Caco-2 (cell line): ENCODE results near the gene LRRFIP1. TPM values are rescaled to one million over a fixed set of nuclear protein-coding genes. Genes with fewer than 3 reads are reported as not detected.
A peak's percentile ranks its signal among the peaks of the same experiment; 100 is the strongest.

Experiments
- BruUV-seq: library from RNA; stranded (reverse); fragments of 400-500 nt; replicated peaks from 2 replicates; lab custom pipeline; 2021; lab: Mats Ljungman, UMichigan
- CTCF ChIA-PET: fragments of 300-600 bp; sonication (Branson Sonifier 250); formaldehyde crosslinking; loops from one replicate; lab custom pipeline; 2022; ENCODE audit warnings: antibody characterized with exemption; lab: Charles Lee
- POLR2A ChIA-PET: fragments of 300-600 bp; sonication (Branson Sonifier 250); formaldehyde crosslinking; loops from one replicate; lab custom pipeline; 2022; ENCODE audit warnings: antibody characterized with exemption; lab: Charles Lee
- DNase-seq, 2 experiments: peaks; one replicate each; pipeline versions ENCODE4 v3.0.0 to v3.0.0-alpha.2; 2020 to 2022
- H3K27me3 ChIP-seq: replicated peaks from 2 replicates; pipeline ENCODE4 v1.6.0; 2011; ENCODE audit warnings: low read length; ENCODE audit not compliant: control insufficient read depth, insufficient read depth
- H3K36me3 ChIP-seq: 2 replicates; pipeline ENCODE4 v1.5.1; 2011; ENCODE audit warnings: low read length; ENCODE audit not compliant: control insufficient read depth, insufficient read depth
- H3K4me1 ChIP-seq: fragments of 250-450 bp; sonication (Bioruptor Pico); 2 replicates; pipeline ENCODE4 v1.5.1; 2020; ENCODE audit warnings: mild to moderate bottlenecking
- H3K4me3 ChIP-seq: 2 replicates; pipeline ENCODE4 v1.5.1; 2011; ENCODE audit warnings: low read depth, mild to moderate bottlenecking, control low read depth, low read length
- H3K9me3 ChIP-seq: fragments of 250-450 bp; sonication (Bioruptor Pico); 2 replicates; pipeline ENCODE4 v1.5.1; 2020; ENCODE audit warnings: mild to moderate bottlenecking, moderate library complexity
- H3K27ac Mint-ChIP-seq: one replicate; pipeline ENCODE4 v1.8.0; 2022; ENCODE audit warnings: mixed read lengths; ENCODE audit not compliant: unreplicated experiment
- H3K27me3 Mint-ChIP-seq: one replicate; pipeline ENCODE4 v1.8.0; 2022; ENCODE audit warnings: mixed read lengths; ENCODE audit not compliant: insufficient read depth, unreplicated experiment
- H3K36me3 Mint-ChIP-seq: one replicate; pipeline ENCODE4 v1.8.0; 2022; ENCODE audit warnings: mild to moderate bottlenecking, mixed read lengths; ENCODE audit not compliant: insufficient read depth, unreplicated experiment
- H3K4me1 Mint-ChIP-seq: one replicate; pipeline ENCODE4 v1.8.0; 2022; ENCODE audit warnings: low read depth, mixed read lengths; ENCODE audit not compliant: unreplicated experiment
- H3K4me3 Mint-ChIP-seq: one replicate; pipeline ENCODE4 v1.8.0; 2022; ENCODE audit warnings: mild to moderate bottlenecking, moderate library complexity, mixed read lengths; ENCODE audit not compliant: unreplicated experiment
- H3K9me3 Mint-ChIP-seq: one replicate; pipeline ENCODE4 v1.8.0; 2022; ENCODE audit warnings: mixed read lengths; ENCODE audit not compliant: unreplicated experiment
- CTCF ChIP-seq, 2 experiments: fragments of 200-600 bp in 1 of 2; IDR thresholded peaks; 1 replicate in 1 of 2; 2 replicates in 1 of 2; pipeline versions ENCODE4 v1.5.1 to v1.8.0; 2011 to 2022; ENCODE audit warnings: antibody characterized with exemption in 1 of 2, control low read depth in 1 of 2, inconsistent platforms in 1 of 2, low read depth in 1 of 2, low read length in 1 of 2, mild to moderate bottlenecking in 1 of 2, moderate library complexity in 1 of 2; ENCODE audit not compliant: insufficient read depth in 1 of 2, severe bottlenecking in 1 of 2, unreplicated experiment in 1 of 2
- intact Hi-C: fragments of 100-400 bp; cut with micrococcal nuclease; formaldehyde crosslinking; loops from one replicate; pipeline ENCODE4 v1.10.0; 2022; ENCODE audit not compliant: unreplicated experiment
- total RNA-seq: library from RNA; stranded (reverse); gene quantifications from 2 replicates; pipeline ENCODE4 v1.2.3, GENCODE V29; 2022

Gene LRRFIP1
- total RNA-seq, 1 experiment from 2014 or later: 37.1 TPM

GRCh38 chr2:237603049-237603717 lies 24.2 kb upstream of the LRRFIP1 start:
- intact Hi-C loops: no loop called here
- ChIA-PET CTCF (interaction anchor here (0.5 kb wide), 1 partner anchor 8 kb away, joined by 3 read pairs; no protein-coding TSS in a partner anchor), POLR2A (no interaction called here)
- Mint-ChIP-seq H3K27me3 (no peaks in the 10 kb centered on the region), H3K36me3 (no peaks in the 10 kb centered on the region), H3K27ac (peak overlapping the region; percentile 85), H3K9me3 (no peaks in the 10 kb centered on the region), H3K4me3 (no peak overlapping the region), H3K4me1 (peaks cover 16% of the 10 kb centered on the region)
- DNase-seq: no peak
- TF ChIP-seq CTCF (IDR thresholded peaks at IDR 0.05; ENCODE audit: insufficient read depth in 1 of 2, low read depth in 1 of 2, low read length in 1 of 2, severe bottlenecking in 1 of 2, unreplicated experiment in 1 of 2): no peak
- Histone ChIP-seq H3K27me3 (no peaks in the 10 kb centered on the region), H3K9me3 (no peaks in the 10 kb centered on the region), H3K4me1 (peaks cover 42% of the 10 kb centered on the region), H3K36me3 (no peaks in the 10 kb centered on the region), H3K4me3 (no peak overlapping the region)
- BruUV-seq: no TSS peak

GRCh38 chr2:237603718-237604362 lies 23.5 kb upstream of the LRRFIP1 start:
- H3K27ac Mint-ChIP-seq: no peak overlapping the region
- peaks cover 15% of the 10 kb centered on the region for H3K4me1 Mint-ChIP-seq
- no peaks in the 10 kb centered on the region for H3K36me3 Mint-ChIP-seq
- H3K27me3 Mint-ChIP-seq: no peaks in the 10 kb centered on the region
- POLR2A ChIA-PET: interaction anchor here (0.7 kb wide), 1 partner anchor 11 kb away, joined by 7 read pairs; no protein-coding TSS in a partner anchor
- no peak for TF ChIP-seq CTCF (IDR thresholded peaks at IDR 0.05; ENCODE audit: insufficient read depth in 1 of 2, low read depth in 1 of 2, low read length in 1 of 2, severe bottlenecking in 1 of 2, unreplicated experiment in 1 of 2)
- DNase-seq: no peak
- BruUV-seq: no TSS peak
- no peaks in the 10 kb centered on the region for H3K27me3 ChIP-seq
- no peak overlapping the region for H3K4me3 ChIP-seq
- no peaks in the 10 kb centered on the region for H3K36me3 ChIP-seq
- H3K4me1 ChIP-seq: peaks cover 42% of the 10 kb centered on the region
- H3K9me3 Mint-ChIP-seq: no peaks in the 10 kb centered on the region
- no peak overlapping the region for H3K4me3 Mint-ChIP-seq
- H3K9me3 ChIP-seq: no peaks in the 10 kb centered on the region
- CTCF ChIA-PET: interaction anchor here (0.6 kb wide), 1 partner anchor 137 kb away, joined by 3 read pairs; no protein-coding TSS in a partner anchor
- intact Hi-C loops: no loop called here

- Histone ChIP-seq H3K4me3 (no peak overlapping the region), H3K36me3 (no peaks in the 10 kb centered on the region), H3K4me1 (peaks cover 42% of the 10 kb centered on the region), H3K9me3 (no peaks in the 10 kb centered on the region), H3K27me3 (no peaks in the 10 kb centered on the region)
- intact Hi-C loops: no loop called here
- no TSS peak for BruUV-seq
- Mint-ChIP-seq H3K36me3 (no peaks in the 10 kb centered on the region), H3K27me3 (no peaks in the 10 kb centered on the region), H3K9me3 (no peaks in the 10 kb centered on the region), H3K4me1 (peaks cover 15% of the 10 kb centered on the region), H3K4me3 (no peak overlapping the region), H3K27ac (no peak overlapping the region)
- DNase-seq: no peak
- POLR2A ChIA-PET: interaction anchor here (0.6 to 0.7 kb wide), 2 partner anchors 12 to 78 kb away, joined by 3 to 7 read pairs; no protein-coding TSS in a partner anchor
- CTCF ChIA-PET: interaction anchor here (0.6 to 1.4 kb wide), 2 partner anchors 137 to 171 kb away, joined by 3 to 4 read pairs; no protein-coding TSS in a partner anchor
- no peak for TF ChIP-seq CTCF (IDR thresholded peaks at IDR 0.05; ENCODE audit: insufficient read depth in 1 of 2, low read depth in 1 of 2, low read length in 1 of 2, severe bottlenecking in 1 of 2, unreplicated experiment in 1 of 2)
Measured at GRCh38 chr2:237604391-237604790, 23.0 kb upstream of the LRRFIP1 start.
